Neural cell (in vitro differentiated cells): Measurements from ENCODE around the gene SCN4B. TPM values are rescaled to one million over a fixed set of nuclear protein-coding genes. Genes with fewer than 3 reads are reported as not detected.

ENCODE experiments used
- H2AFZ ChIP-seq: fragments of 200-600, 300-800 bp; sonication (generic), shearing (Covaris generic); 2 replicates; pipeline ENCODE4 v1.6.0; 2014; ENCODE audit warnings: low read depth, mild to moderate bottlenecking, antibody characterized with exemption, low read length, moderate library complexity
- H3F3A ChIP-seq: fragments of 200-600 bp; shearing (Covaris generic); 2 replicates; pipeline ENCODE4 v1.6.1; 2016; ENCODE audit warnings: mild to moderate bottlenecking, moderate library complexity, mixed read lengths, antibody characterized with exemption, low read length; ENCODE audit not compliant: insufficient read depth, poor library complexity, severe bottlenecking
- H3K27ac ChIP-seq: fragments of 200-600, 300-800 bp; sonication (generic), shearing (Covaris generic); 2 replicates; pipeline ENCODE4 v1.5.1; 2014; ENCODE audit warnings: mild to moderate bottlenecking, low read length, moderate library complexity
- H3K27me3 ChIP-seq: fragments of 300-800, 200-600 bp; sonication (generic), shearing (Covaris generic); 2 replicates; pipeline ENCODE4 v1.6.0; 2014; ENCODE audit warnings: mild to moderate bottlenecking, low read depth, low read length, moderate library complexity; ENCODE audit not compliant: insufficient read depth
- H3K36me3 ChIP-seq: fragments of 300-800, 200-600 bp; sonication (generic), shearing (Covaris generic); 2 replicates; pipeline ENCODE4 v1.5.1; 2014; ENCODE audit warnings: mild to moderate bottlenecking, antibody characterized with exemption, low read length, moderate library complexity; ENCODE audit not compliant: insufficient read depth
- H3K4me2 ChIP-seq: fragments of 300-800, 200-600 bp; sonication (generic), shearing (Covaris generic); 2 replicates; pipeline ENCODE4 v1.6.0; 2014; ENCODE audit warnings: mild to moderate bottlenecking, low read length
- H3K4me3 ChIP-seq: fragments of 300-800, 200-600 bp; sonication (generic), shearing (Covaris generic); 2 replicates; pipeline ENCODE4 v1.5.1; 2014; ENCODE audit warnings: mild to moderate bottlenecking, low read length, moderate library complexity
- H3K79me2 ChIP-seq: fragments of 200-600 bp; shearing (Covaris generic); replicated peaks from 2 replicates; pipeline ENCODE4 v1.6.0; 2014; ENCODE audit warnings: mild to moderate bottlenecking, low read length, moderate library complexity; ENCODE audit not compliant: insufficient read depth
- H3K9ac ChIP-seq: fragments of 300-800, 200-600 bp; sonication (generic), shearing (Covaris generic); 2 replicates; pipeline ENCODE4 v1.6.1; 2016; ENCODE audit warnings: mild to moderate bottlenecking, low read length, mixed read lengths
- H3K9me2 ChIP-seq: fragments of 200-600 bp; shearing (Covaris generic); 2 replicates; pipeline ENCODE4 v1.6.1; 2016; ENCODE audit warnings: mild to moderate bottlenecking, low read length, mixed read lengths; ENCODE audit not compliant: insufficient read depth
- H3K9me3 ChIP-seq: fragments of 200-600, 300-800 bp; sonication (generic), shearing (Covaris generic); 2 replicates; pipeline ENCODE4 v1.6.1; 2016; ENCODE audit warnings: mild to moderate bottlenecking, mixed run types, low read length, moderate library complexity, mixed read lengths
- H4K20me1 ChIP-seq: fragments of 200-600 bp; shearing (Covaris generic); 2 replicates; pipeline ENCODE4 v1.6.1; 2016; ENCODE audit warnings: mild to moderate bottlenecking, mixed run types; ENCODE audit not compliant: insufficient read depth
- CTCF ChIP-seq: fragments of 450-650 bp; IDR thresholded peaks from 2 replicates; pipeline ENCODE4 v1.5.1; 2014; ENCODE audit warnings: antibody characterized with exemption, mild to moderate bottlenecking, moderate library complexity; ENCODE audit not compliant: poor library complexity, severe bottlenecking
- EP300 ChIP-seq: fragments of 450-650 bp; conservative IDR thresholded peaks from 2 replicates; pipeline ENCODE4 v1.6.1; 2014; ENCODE audit warnings: antibody characterized with exemption, mild to moderate bottlenecking, moderate library complexity; ENCODE audit not compliant: poor library complexity, severe bottlenecking
- EZH2 ChIP-seq: fragments of 200-600, 300-800 bp; shearing (Covaris generic), sonication (generic); IDR thresholded peaks from 2 replicates; pipeline ENCODE4 v1.6.1; 2014; ENCODE audit warnings: antibody characterized with exemption, low read length, borderline replicate concordance, mild to moderate bottlenecking; ENCODE audit not compliant: insufficient read depth, poor library complexity, severe bottlenecking
- MXI1 ChIP-seq: fragments of 450-650 bp; conservative IDR thresholded peaks from 2 replicates; pipeline ENCODE4 v1.6.1; 2014; ENCODE audit warnings: antibody characterized with exemption, mild to moderate bottlenecking; ENCODE audit not compliant: poor library complexity, severe bottlenecking
- POLR2AphosphoS5 ChIP-seq: IDR thresholded peaks from 2 replicates; pipeline ENCODE4 v1.6.1; 2012
- RAD21 ChIP-seq: fragments of 450-650 bp; conservative IDR thresholded peaks from 2 replicates; pipeline ENCODE4 v1.6.1; 2014; ENCODE audit warnings: antibody characterized with exemption, mild to moderate bottlenecking, moderate library complexity
- REST ChIP-seq: IDR thresholded peaks from 2 replicates; pipeline ENCODE4 v1.6.1; 2012; ENCODE audit warnings: borderline replicate concordance
- SMC3 ChIP-seq: fragments of 450-650 bp; conservative IDR thresholded peaks from 2 replicates; pipeline ENCODE4 v1.6.1; 2014; ENCODE audit warnings: antibody characterized with exemption, mild to moderate bottlenecking, moderate library complexity; ENCODE audit not compliant: poor library complexity
- TAF1 ChIP-seq: IDR thresholded peaks from 2 replicates; pipeline ENCODE4 v1.6.1; 2012; ENCODE audit warnings: low read depth
- polyA plus RNA-seq: library from polyadenylated mRNA; depleted of rRNA; stranded (reverse); fragments of >200 nt; gene quantifications from 2 replicates; pipeline ENCODE4 v1.2.3, GENCODE V29; 2014

The SCN4B gene
- polyA plus RNA-seq, 1 donor from 2014 or later: 0.61 TPM

GRCh38 chr11:118138839-118139420, 13.7 kb downstream of the SCN4B start:
- TF ChIP-seq EZH2: no peak
- no peak for TF ChIP-seq MXI1
- TF ChIP-seq RAD21: no peak
- TF ChIP-seq CTCF: no peak
- TF ChIP-seq SMC3: no peak
- no peak for TF ChIP-seq EP300
- no peak for TF ChIP-seq TAF1
- TF ChIP-seq POLR2AphosphoS5: no peak
- no peak for TF ChIP-seq REST
- no peak overlapping the region for H3K4me2 ChIP-seq
- H3F3A ChIP-seq: no peaks in the 10 kb centered on the region
- H3K27ac ChIP-seq: no peak overlapping the region
- H3K27me3 ChIP-seq: peaks cover 4% of the 10 kb centered on the region
- H3K9me3 ChIP-seq: no peaks in the 10 kb centered on the region
- no peak overlapping the region for H2AFZ ChIP-seq
- no peak overlapping the region for H3K9ac ChIP-seq
- H3K9me2 ChIP-seq: no peaks in the 10 kb centered on the region
- no peak overlapping the region for H3K4me3 ChIP-seq
- no peaks in the 10 kb centered on the region for H3K79me2 ChIP-seq
- no peaks in the 10 kb centered on the region for H3K36me3 ChIP-seq
- no peaks in the 10 kb centered on the region for H4K20me1 ChIP-seq

GRCh38 chr11:118136801-118137200, 15.8 kb downstream of the SCN4B start:
- Histone ChIP-seq H4K20me1 (no peaks in the 10 kb centered on the region), H3F3A (no peaks in the 10 kb centered on the region), H3K4me2 (no peak overlapping the region), H3K9me3 (no peaks in the 10 kb centered on the region), H3K27me3 (no peaks in the 10 kb centered on the region), H3K9me2 (no peaks in the 10 kb centered on the region), H3K36me3 (no peaks in the 10 kb centered on the region), H3K79me2 (no peaks in the 10 kb centered on the region), H3K4me3 (no peak overlapping the region), H2AFZ (no peak overlapping the region), H3K9ac (no peak overlapping the region), H3K27ac (no peak overlapping the region)
- no peak for TF ChIP-seq TAF1
- TF ChIP-seq EP300: no peak
- TF ChIP-seq CTCF: no peak
- no peak for TF ChIP-seq EZH2
- TF ChIP-seq RAD21: no peak
- TF ChIP-seq MXI1: no peak
- no peak for TF ChIP-seq SMC3
- TF ChIP-seq POLR2AphosphoS5: no peak
- TF ChIP-seq REST: no peak
